LNCAP (cell line): ENCODE results near the gene CCNL1.

ENCODE experiments used
- CTCF ChIP-seq: fragments of 450-650 bp; IDR thresholded peaks from 2 replicates; pipeline ENCODE4 v1.5.1; 2017; ENCODE audit warnings: mild to moderate bottlenecking

Gene CCNL1

GRCh38 chr3:157174290-157174648, 14.3 kb upstream of the CCNL1 start:
- no peak for TF ChIP-seq CTCF

- no peak for TF ChIP-seq CTCF
These were observed 12.8 kb upstream of the CCNL1 start for GRCh38 chr3:157172746-157173145.

- TF ChIP-seq CTCF: no peak
These were observed 10.9 kb upstream of the CCNL1 start for GRCh38 chr3:157170861-157171260.

- no peak for TF ChIP-seq CTCF
These were observed 7.6 kb upstream of the CCNL1 start for GRCh38 chr3:157167371-157168042.

- TF ChIP-seq CTCF: no peak
These were observed 6.6 kb upstream of the CCNL1 start for GRCh38 chr3:157166561-157166960.

- TF ChIP-seq CTCF: no peak
These were observed 6.2 kb upstream of the CCNL1 start for GRCh38 chr3:157166115-157166514.

GRCh38 chr3:157163217-157163953, 3.4 kb upstream of the CCNL1 start:
- TF ChIP-seq CTCF: no peak
